GM18526 (cell line): ENCODE data around the gene CDCA8.

Experiments used
- POLR2A ChIP-seq: IDR thresholded peaks from 3 replicates; pipeline ENCODE4 v1.6.1; 2011; ENCODE audit not compliant: insufficient read length; ENCODE audit errors: extremely low read depth

The CDCA8 gene

DNA sequence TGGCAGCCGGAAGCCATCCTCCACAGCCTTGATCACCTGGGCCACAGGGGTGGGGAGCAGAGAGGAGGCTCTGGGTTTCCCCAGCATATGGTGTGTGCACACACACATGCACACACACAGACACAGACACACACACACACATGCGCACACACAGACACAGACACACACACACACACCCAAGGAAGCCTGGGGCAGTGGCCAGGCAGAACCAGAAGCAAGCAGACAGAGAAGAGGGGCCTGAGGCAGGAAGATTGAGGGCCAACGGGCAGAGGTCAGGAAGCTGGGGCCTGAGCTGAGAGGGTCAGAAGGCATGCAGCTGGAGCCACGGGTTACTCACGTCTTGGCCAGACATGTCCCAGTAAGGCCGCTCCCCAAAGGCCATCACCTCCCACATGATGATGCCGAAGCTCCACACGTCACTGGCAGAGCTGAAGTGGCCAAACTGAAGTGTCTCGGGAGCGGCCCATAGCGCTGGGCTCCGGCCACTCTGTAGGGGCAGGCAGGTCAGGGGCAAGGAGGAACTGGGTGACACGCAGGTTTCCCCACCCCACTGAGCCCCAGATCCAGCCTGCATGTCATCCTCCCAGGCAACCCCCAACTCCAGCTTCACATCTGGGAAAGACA, 27.4 kb downstream of the CDCA8 start:
- TF ChIP-seq POLR2A = no peak

DNA sequence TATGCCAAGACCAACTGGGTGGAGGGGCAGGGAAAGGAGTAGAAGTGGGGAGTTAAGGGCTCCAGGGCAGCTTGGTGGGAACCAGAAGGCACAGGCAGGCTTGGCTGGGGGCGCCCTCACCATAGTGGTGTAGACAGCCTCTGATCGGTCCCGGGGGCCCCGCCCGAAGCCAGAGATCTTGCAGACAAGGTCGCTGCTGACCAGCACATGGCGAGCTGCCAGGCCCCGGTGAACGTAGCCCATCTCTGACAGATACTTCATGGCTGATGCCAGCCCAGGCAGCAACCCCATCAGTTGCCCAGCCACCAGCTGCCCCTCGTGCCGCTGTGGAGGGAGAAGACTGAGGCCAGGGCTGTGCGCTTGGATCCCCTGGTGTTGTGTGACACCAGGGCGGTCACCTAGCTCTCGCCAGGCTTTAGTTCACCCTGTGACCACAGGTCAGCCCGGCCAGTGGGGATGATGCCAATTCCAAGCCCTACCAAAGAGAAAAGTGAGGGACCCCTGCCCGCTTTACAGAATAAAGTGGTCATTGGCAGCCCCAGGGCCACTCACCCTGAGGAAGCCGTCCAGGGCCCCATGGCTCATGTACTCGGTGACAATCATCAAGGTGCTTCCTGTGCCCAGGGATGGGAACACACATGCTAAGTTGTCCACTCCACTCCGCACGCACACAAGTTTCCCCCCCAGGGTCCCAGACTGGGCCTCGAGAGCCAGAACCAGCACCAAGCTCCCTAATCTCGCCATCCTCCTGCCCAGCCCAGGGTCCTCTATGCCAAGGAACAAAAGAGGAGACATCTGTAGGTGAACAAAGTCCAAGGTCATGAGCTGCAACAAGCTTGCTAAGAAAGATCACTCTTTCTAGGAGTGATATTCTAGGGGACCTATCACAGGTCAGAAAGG, 28.2 kb downstream of the CDCA8 start:
- no peak for TF ChIP-seq POLR2A

DNA sequence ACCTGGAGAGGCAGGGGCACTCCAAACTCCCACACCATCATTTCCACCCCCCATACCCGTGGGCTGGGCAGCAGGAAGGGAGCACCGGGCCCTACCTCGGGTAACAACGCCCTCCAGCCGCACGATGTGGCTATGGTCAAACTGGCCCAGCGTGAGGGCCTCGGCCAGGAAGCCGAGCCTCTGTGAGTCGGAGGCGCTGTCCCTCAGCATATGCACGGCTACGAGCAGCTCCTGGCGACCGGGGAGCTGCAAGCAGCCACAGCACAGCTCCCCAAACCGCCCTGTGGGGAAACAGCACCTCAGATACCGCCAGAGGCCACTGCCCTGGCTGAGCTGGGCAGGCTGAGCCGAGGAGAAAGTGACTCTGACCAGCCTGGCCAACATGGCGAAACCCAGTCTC, 29.2 kb downstream of the CDCA8 start:
- TF ChIP-seq POLR2A = no peak

- no peak for TF ChIP-seq POLR2A
These were observed 30.1 kb downstream of the CDCA8 start for GRCh38 chr1:37722181-37723071.

DNA sequence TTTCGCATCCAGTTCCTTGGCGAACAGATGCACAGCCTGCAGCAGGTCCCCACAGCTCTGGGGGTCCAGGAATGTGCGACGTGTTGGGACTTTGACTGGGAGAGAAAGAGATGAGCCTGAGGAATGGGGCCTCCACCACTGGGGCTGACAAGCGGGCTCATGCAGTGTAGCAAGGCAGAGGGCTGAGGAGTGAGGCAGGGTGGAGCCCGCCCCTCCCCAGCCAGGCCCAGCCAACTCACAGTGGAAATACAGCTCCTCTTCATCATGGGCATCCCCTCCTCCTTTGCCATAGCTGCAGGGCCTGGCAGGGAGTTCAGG, 30.7 kb downstream of the CDCA8 start:
- no peak for TF ChIP-seq POLR2A

- no peak for TF ChIP-seq POLR2A
These were observed 31.2 kb downstream of the CDCA8 start for GRCh38 chr1:37723390-37724078.

- no peak for TF ChIP-seq POLR2A
These were observed 32.3 kb downstream of the CDCA8 start for GRCh38 chr1:37724575-37724974.

- no peak for TF ChIP-seq POLR2A
These were observed 33.7 kb downstream of the CDCA8 start for GRCh38 chr1:37725851-37726613.

DNA sequence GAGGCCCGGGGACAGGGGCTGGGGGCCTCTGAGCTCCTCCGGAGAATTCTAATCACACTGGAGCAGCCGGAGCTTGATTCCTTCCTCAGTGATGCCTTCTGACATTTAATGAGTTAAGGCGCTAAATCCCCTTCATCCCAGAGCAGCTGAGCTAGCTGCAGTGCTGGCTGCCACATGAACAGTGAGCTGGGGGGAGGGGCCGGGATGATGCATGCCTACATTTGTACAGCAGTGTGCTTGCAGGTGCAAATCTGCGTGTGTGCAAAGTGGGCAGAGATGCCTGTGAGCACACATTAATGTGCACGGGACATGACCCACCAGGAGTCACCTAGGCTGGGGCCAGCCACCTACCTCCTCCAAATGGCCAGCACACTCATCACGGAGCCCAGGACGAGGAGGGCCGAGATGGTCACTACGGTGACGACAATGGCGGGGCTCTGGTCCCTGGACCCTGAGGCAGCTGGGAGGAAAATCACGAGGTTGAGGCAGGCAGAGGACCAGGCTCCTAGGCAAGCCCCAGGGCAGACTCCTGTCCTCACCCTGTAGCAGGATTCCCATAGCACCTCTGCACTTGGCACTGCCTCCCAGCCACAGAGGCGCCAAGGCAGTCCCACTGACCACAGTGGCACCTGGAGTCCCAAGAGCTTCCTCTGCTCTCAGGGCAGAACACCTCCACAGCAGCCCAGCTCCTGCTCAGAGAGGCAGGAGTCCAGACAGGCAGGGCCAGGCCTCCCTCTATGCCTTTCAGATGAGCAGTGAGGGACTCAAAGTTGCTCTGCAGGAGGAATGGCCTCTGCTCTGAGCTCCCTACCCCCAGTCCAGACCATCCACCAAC, 34.7 kb downstream of the CDCA8 start:
- TF ChIP-seq POLR2A = no peak

GRCh38 chr1:37728416-37728815, 36.1 kb downstream of the CDCA8 start:
- TF ChIP-seq POLR2A = no peak

DNA sequence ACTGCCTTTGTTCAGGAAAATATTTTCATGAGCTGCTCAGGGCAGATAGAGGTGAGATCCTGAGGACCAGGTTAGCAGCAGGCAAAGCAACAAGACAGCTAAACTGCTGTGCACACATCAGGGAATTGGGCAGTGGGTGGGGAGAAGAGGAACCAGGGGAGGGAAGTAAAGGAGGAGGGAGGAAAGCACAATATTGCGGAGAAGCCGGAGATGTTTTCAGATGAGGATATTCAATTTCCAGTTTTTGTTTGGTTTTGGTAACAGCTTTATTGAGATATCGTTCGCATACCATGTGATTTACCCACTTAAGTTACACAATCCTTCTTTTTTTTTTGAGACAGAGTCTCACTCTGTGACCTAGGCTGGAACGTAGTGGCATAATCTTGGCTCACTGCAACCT, 38.1 kb downstream of the CDCA8 start:
- no peak for TF ChIP-seq POLR2A

DNA sequence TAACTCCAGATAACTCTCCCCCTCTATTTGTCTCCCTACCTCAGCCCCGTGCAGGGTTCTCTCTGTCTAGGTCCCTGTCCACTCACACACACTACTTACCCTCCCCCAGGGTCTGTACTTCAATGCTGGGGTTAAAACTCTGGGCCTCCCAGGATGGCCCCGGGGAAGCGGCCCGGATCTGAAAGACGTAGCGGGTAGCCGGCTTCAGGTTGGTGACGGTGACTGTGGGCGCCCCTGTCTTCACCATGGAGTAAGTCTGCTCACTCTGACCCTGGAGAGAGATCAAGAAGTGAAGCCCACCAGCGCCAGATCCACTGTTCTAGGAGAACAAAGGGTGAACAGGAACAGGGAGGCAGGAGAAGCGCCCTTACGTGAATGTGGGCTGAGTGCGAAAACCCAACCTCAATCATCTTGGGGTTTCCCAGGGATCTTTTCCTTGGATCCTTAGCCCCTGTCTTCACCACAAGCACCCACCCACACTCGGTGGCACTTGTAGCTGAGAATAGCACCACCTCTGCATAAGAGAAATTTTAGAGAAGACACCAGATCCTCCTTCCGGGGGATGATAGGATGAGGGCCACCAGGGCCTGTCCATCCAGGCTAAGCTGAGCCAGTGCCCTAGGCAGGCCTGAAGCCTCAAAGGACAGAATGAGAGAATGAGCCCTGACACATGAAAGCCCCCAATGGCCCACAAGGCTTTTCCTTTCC, 39.1 kb downstream of the CDCA8 start:
- no peak for TF ChIP-seq POLR2A
